ENCODE results near the gene COL24A1. TPM values are rescaled to one million over a fixed set of nuclear protein-coding genes. Genes with fewer than 3 reads are reported as not detected.
"Not testable (repeated sequence)": the region's sequence is repeated elsewhere in the genome, so short reads cannot be mapped to it uniquely, and the experiment has no call there.

The COL24A1 gene
- total RNA-seq, 6 donors from 2014 or later, result 0.30 to 2.1 (median 0.68) TPM

DNA sequence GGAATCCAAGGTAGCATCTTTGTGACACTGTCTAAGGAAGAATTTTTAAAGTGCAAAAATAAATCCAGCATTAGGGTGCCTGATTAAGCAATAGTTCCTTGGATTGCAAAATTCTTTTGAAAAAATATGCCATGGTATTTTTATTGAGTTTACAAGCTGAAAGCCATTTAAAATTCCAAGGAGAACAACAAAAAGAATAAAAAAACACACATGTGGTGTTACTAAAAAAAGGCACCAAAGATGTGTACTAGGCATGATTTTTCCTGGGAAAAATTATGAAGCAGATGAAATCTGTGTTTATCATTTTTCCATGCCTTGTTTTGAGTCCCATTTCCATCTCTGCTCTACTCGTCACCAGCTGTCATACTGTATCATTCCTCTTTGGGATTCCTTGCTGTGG, 291.4 kb downstream of the COL24A1 start:
- DNase-seq (no peak), ATAC-seq (ENCODE audit: low FRiP score in 2 of 2) (no peak)
- Histone ChIP-seq H3K4me3 (no peak overlapping the region), H3K27me3 (no peaks in the 10 kb centered on the region), H3K9me3 (no peaks in the 10 kb centered on the region), H3K4me1 (no peaks in the 10 kb centered on the region), H3K27ac (no peak overlapping the region), H3K36me3 (no peaks in the 10 kb centered on the region)
- TF ChIP-seq, protein P1, sequence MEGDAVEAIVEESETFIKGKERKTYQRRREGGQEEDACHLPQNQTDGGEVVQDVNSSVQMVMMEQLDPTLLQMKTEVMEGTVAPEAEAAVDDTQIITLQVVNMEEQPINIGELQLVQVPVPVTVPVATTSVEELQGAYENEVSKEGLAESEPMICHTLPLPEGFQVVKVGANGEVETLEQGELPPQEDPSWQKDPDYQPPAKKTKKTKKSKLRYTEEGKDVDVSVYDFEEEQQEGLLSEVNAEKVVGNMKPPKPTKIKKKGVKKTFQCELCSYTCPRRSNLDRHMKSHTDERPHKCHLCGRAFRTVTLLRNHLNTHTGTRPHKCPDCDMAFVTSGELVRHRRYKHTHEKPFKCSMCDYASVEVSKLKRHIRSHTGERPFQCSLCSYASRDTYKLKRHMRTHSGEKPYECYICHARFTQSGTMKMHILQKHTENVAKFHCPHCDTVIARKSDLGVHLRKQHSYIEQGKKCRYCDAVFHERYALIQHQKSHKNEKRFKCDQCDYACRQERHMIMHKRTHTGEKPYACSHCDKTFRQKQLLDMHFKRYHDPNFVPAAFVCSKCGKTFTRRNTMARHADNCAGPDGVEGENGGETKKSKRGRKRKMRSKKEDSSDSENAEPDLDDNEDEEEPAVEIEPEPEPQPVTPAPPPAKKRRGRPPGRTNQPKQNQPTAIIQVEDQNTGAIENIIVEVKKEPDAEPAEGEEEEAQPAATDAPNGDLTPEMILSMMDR (IDR thresholded peaks at IDR 0.05), result no peak
- TF ChIP-seq EP300 (IDR thresholded peaks at IDR 0.05), result no peak
- no peak for TF ChIP-seq POLR2A (IDR thresholded peaks at IDR 0.05)
- TF ChIP-seq POLR2AphosphoS5 (IDR thresholded peaks at IDR 0.05), result no peak
- WGBS, 2 donors, result 43 to 77% methylated on average over 1 of the region's 1 CpG

DNA sequence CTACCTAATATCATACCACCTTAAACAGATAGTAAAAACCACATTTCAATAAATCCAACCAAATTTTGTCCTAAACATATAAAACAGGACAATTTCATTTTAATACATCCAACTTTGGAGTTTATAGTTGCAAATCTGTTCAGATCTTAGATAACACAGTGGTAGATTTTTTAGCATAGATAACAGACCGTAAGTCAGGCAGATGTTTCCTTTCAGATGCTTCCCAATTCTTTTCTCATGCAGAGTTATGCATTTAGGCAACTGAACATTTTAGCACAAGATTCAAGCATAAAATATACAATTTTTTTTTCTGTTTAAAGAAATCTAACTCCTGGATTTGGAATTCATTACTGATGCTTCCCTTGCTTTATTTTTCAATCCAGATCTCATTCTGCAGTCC, 291.8 kb downstream of the COL24A1 start:
- TF ChIP-seq, protein P1 (IDR thresholded peaks at IDR 0.05), result no peak
- TF ChIP-seq POLR2AphosphoS5 (IDR thresholded peaks at IDR 0.05), result no peak
- TF ChIP-seq POLR2A (IDR thresholded peaks at IDR 0.05), result no peak
- no peak for TF ChIP-seq EP300 (IDR thresholded peaks at IDR 0.05)
- Histone ChIP-seq H3K9me3 (no peaks in the 10 kb centered on the region), H3K4me1 (no peaks in the 10 kb centered on the region), H3K36me3 (no peaks in the 10 kb centered on the region), H3K4me3 (no peak overlapping the region), H3K27ac (no peak overlapping the region), H3K27me3 (no peaks in the 10 kb centered on the region)
- DNase-seq (no peak), ATAC-seq (ENCODE audit: low FRiP score in 2 of 2) (no peak)
- 26 to 80% methylated on average over 1 of the region's 1 CpG for whole genome bisulfite sequencing, 2 donors

DNA sequence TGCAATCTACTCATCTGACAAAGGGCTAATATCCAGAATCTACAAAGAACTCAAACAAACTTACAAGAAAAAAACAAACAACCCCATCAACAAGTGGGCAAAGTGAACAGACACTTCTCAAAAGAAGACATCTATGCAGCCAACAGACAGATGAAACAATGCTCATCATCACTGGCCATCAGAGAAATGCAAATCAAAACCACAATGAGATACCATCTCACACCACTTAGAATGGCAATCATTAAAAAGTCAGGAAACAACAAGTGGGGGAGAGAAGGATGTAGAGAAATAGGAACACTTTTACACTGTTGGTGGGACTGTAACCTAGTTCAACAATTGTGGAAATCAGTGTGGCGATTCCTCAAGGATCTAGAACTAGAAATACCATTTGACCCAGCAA, 292.9 kb downstream of the COL24A1 start:
- not testable (repeated sequence) for H3K27ac ChIP-seq; H3K36me3 ChIP-seq; ATAC-seq (ENCODE audit: low FRiP score in 2 of 2); H3K9me3 ChIP-seq; H3K4me1 ChIP-seq; H3K4me3 ChIP-seq; DNase-seq; H3K27me3 ChIP-seq
- WGBS, 2 donors, result 81 to 82% methylated on average over 1 of the region's 1 CpG

DNA sequence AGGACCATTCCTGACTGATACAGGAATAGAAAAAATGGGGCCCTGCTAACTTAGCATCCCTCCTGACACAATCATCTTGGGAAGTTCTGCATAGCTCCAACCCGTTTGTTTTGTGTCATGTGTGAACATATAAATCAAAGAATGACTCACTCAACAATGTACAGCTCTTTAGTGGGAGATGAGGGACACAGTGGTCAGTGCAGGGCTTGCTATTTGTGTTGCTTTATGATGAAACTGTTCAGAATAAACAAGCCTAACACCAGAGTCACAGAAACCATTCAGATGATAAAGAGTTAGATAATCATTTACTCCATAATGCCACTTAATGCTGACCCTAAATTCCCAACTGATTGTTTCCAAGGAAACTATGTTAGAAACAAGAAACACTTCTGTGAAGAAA, 294.1 kb downstream of the COL24A1 start:
- 39 to 52% methylated on average over 1 of the region's 1 CpG for WGBS, 2 donors

DNA sequence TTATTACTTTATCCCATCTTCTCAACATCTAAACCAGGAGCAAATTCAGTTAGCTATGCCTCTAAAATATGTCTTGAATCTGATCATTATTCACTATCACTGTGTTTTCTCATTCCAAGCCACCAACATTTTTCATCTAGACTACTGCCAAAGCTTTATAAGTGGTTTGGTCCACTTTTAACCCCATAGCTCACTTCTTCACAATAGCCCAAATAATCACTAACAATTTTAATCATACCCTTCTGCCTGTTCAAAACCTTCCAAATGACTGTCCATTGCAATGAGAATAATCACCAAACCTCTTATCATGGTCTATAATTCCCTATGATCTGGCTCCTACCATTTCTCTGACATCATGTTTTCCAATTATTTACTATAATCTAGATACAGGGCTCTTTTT, 298.6 kb downstream of the COL24A1 start:
- Histone ChIP-seq H3K9me3 (no peaks in the 10 kb centered on the region), H3K27ac (no peak overlapping the region), H3K27me3 (no peaks in the 10 kb centered on the region), H3K4me1 (no peaks in the 10 kb centered on the region), H3K36me3 (no peaks in the 10 kb centered on the region), H3K4me3 (no peak overlapping the region)
- ATAC-seq (ENCODE audit: low FRiP score in 2 of 2) (no peak), DNase-seq (no peak)
- TF ChIP-seq POLR2A (IDR thresholded peaks at IDR 0.05), result no peak
- no peak for TF ChIP-seq EP300 (IDR thresholded peaks at IDR 0.05)
- TF ChIP-seq, protein P1 (IDR thresholded peaks at IDR 0.05), result no peak
- TF ChIP-seq POLR2AphosphoS5 (IDR thresholded peaks at IDR 0.05), result no peak

More for the DNA sequence above, 294.1 kb downstream of the COL24A1 start:
- no peaks in the 10 kb centered on the region for H3K4me1 ChIP-seq
- H3K36me3 ChIP-seq, result no peaks in the 10 kb centered on the region
- no peak for TF ChIP-seq POLR2AphosphoS5 (IDR thresholded peaks at IDR 0.05)
- TF ChIP-seq POLR2A (IDR thresholded peaks at IDR 0.05), result no peak
- TF ChIP-seq, protein P1 (IDR thresholded peaks at IDR 0.05), result no peak
- TF ChIP-seq EP300 (IDR thresholded peaks at IDR 0.05), result no peak
- DNase-seq (no peak), ATAC-seq (ENCODE audit: low FRiP score in 2 of 2) (no peak)
- H3K9me3 ChIP-seq, result no peaks in the 10 kb centered on the region
- no peaks in the 10 kb centered on the region for H3K27me3 ChIP-seq
- no peak overlapping the region for H3K4me3 ChIP-seq
- H3K27ac ChIP-seq, result no peak overlapping the region

All from upper lobe of left lung (tissue), 6 donors.